Spleen (tissue), 11 donors: ENCODE measurements around the gene GALNT13. TPM values are rescaled to one million over a fixed set of nuclear protein-coding genes. Genes with fewer than 3 reads are reported as not detected.

ENCODE experiments used
- DNase-seq: peaks from one replicate; pipeline ENCODE4 v3.0.0-alpha.2; 2020
- H3K27ac ChIP-seq, 8 donors: fragments of 200-600 bp; sonication (generic) in 7 of 8; 1 replicate in 4 of 8; 2 replicates in 4 of 8; pipeline versions ENCODE4 v1.5.0 to v1.8.0; 2016 to 2021; ENCODE audit warnings: inconsistent platforms in 4 of 8, mild to moderate bottlenecking in 4 of 8, moderate library complexity in 1 of 8
- H3K27me3 ChIP-seq, 7 donors: fragments of 200-600 bp; sonication (generic) in 6 of 7; replicated peaks in 1 of 7; 1 replicate in 4 of 7; 2 replicates in 3 of 7; pipeline versions ENCODE4 v1.5.0 to v1.8.0; 2016 to 2021; ENCODE audit warnings: inconsistent platforms in 3 of 7, mild to moderate bottlenecking in 1 of 7
- H3K36me3 ChIP-seq, 6 donors: fragments of 200-600 bp; sonication (generic) in 5 of 6; 1 replicate in 4 of 6; 2 replicates in 2 of 6; pipeline versions ENCODE4 v1.5.0 to v1.8.0; 2016 to 2021; ENCODE audit warnings: inconsistent platforms in 2 of 6
- H3K4me1 ChIP-seq, 6 donors: fragments of 200-600 bp; sonication (generic) in 5 of 6; 1 replicate in 3 of 6; 2 replicates in 3 of 6; pipeline versions ENCODE4 v1.5.0 to v1.8.0; 2016 to 2021; ENCODE audit warnings: inconsistent platforms in 3 of 6
- H3K4me3 ChIP-seq, 8 donors: fragments of 200-600 bp; sonication (generic) in 7 of 8; 1 replicate in 4 of 8; 2 replicates in 4 of 8; pipeline versions ENCODE4 v1.5.0 to v1.8.0; 2016 to 2021; ENCODE audit warnings: inconsistent platforms in 4 of 8, mild to moderate bottlenecking in 4 of 8, moderate library complexity in 2 of 8
- H3K9me3 ChIP-seq, 8 donors: fragments of 200-600 bp; sonication (generic) in 7 of 8; 1 replicate in 4 of 8; 2 replicates in 4 of 8; pipeline versions ENCODE4 v1.5.0 to v1.8.0; 2016 to 2021; ENCODE audit warnings: inconsistent platforms in 4 of 8
- CTCF ChIP-seq, 11 experiments: fragments of 200-600 bp in 7 of 11; fragments of 450-650 bp in 4 of 11; sonication (generic) in 4 of 11; IDR thresholded peaks in 8 of 11; conservative IDR thresholded peaks in 3 of 11; 1 replicate in 7 of 11; 2 replicates in 4 of 11; pipeline versions ENCODE4 v1.4.0 to v1.8.0; 2016 to 2021; ENCODE audit warnings: antibody characterized with exemption in 11 of 11, inconsistent platforms in 4 of 11, mild to moderate bottlenecking in 1 of 11
- POLR2A ChIP-seq, 3 donors: fragments of 450-650 bp; IDR thresholded peaks; one replicate each; pipeline ENCODE4 v1.5.1; 2017; ENCODE audit warnings: antibody characterized with exemption in 3 of 3, mild to moderate bottlenecking in 1 of 3
- POLR2AphosphoS5 ChIP-seq, 3 donors: sonication (generic); formaldehyde crosslinking; IDR thresholded peaks; one replicate each; pipeline ENCODE4 v1.5.1; 2017; ENCODE audit warnings: antibody characterized with exemption in 3 of 3
- WGBS, 5 donors: extraction: QIAGEN DNeasy Blood & Tissue Kit in 3 of 5; methylation state at CpG; one replicate each; pipeline versions ENCODE4 v1.1.5 to v1.1.7; 2013 to 2018; 5-methylcytosine and 5-hydroxymethylcytosine counted together
- intact Hi-C: fragments of 100-400 bp; cut with DNase I; formaldehyde crosslinking; loops from one replicate; pipeline ENCODE4 v1.15.0; 2023; ENCODE audit warnings: low total_unique reads
- polyA plus RNA-seq, 3 donors: library from polyadenylated mRNA; stranded (reverse); fragments of 200-250 nt; gene quantifications; one replicate each; pipeline ENCODE4 v1.2.1, GENCODE V29; 2013
- total RNA-seq, 7 donors: library from RNA; depleted of rRNA in 3 of 7; stranded (reverse); fragments of >200 nt in 3 of 7; fragmentation: NEBNext Ultra II Directional in 4 of 7; extraction: Animal tissue kit (Norgen Biotek cat#: 25700) in 4 of 7; gene quantifications; one replicate each; pipeline versions ENCODE4 v1.1.0 to v1.2.1, GENCODE V29; 2016 to 2021
- donor health status: healthy with polysubstance abuse.
- donor health status: DM: no; HTN: no; CAD: no; lungs with moderate emphysema.
- donor health status: DM: no; HTN: no; CAD: no.
- donor health status: Bipolar disorder and iron deficiency.
- donor health status: healthy.
- donor health status: DM: no; HTN: no; CAD: no.
- donor health status: DM: yes; HTN: yes; CAD: no.

The GALNT13 gene
- total and polyA plus RNA-seq, 10 donors: 0.02 to 0.61 (median 0.11) TPM; not detected in 6

GRCh38 chr2:154194909-154195643, 323.4 kb downstream of the GALNT13 start:
- H3K4me3 ChIP-seq: no peak overlapping the region
- intact Hi-C loops: no loop called here
- H3K9me3 ChIP-seq: peaks cover 0 to 6% (median 0%) of the 10 kb centered on the region in 8 donors
- H3K4me1 ChIP-seq: no peaks in the 10 kb centered on the region
- H3K36me3 ChIP-seq: no peaks in the 10 kb centered on the region
- no peak overlapping the region for H3K27ac ChIP-seq
- TF ChIP-seq POLR2A (IDR thresholded peaks at IDR 0.05): no peak
- no peak for TF ChIP-seq CTCF (IDR thresholded peaks at IDR 0.05 in 8 of 11, conservative IDR thresholded peaks at IDR 0.05 in 3 of 11)
- TF ChIP-seq POLR2AphosphoS5 (IDR thresholded peaks at IDR 0.05): no peak
- WGBS, 5 donors: 69 to 83% (median 80%) methylated on average over 5 of the region's 5 CpGs
- no peaks in the 10 kb centered on the region for H3K27me3 ChIP-seq
- DNase-seq: no peak

GRCh38 chr2:154195644-154196195, 324.0 kb downstream of the GALNT13 start:
- H3K9me3 ChIP-seq: peaks cover 0 to 6% (median 0%) of the 10 kb centered on the region in 8 donors
- no peak overlapping the region for H3K4me3 ChIP-seq
- H3K4me1 ChIP-seq: no peaks in the 10 kb centered on the region
- H3K27me3 ChIP-seq: no peaks in the 10 kb centered on the region
- intact Hi-C loops: no loop called here
- H3K27ac ChIP-seq: no peak overlapping the region
- no peak for TF ChIP-seq POLR2A (IDR thresholded peaks at IDR 0.05)
- no peak for TF ChIP-seq CTCF (IDR thresholded peaks at IDR 0.05 in 8 of 11, conservative IDR thresholded peaks at IDR 0.05 in 3 of 11)
- TF ChIP-seq POLR2AphosphoS5 (IDR thresholded peaks at IDR 0.05): no peak
- H3K36me3 ChIP-seq: no peaks in the 10 kb centered on the region
- no peak for DNase-seq

- Histone ChIP-seq H3K27ac (no peak overlapping the region), H3K27me3 (no peaks in the 10 kb centered on the region), H3K9me3 (no peaks in the 10 kb centered on the region), H3K4me3 (no peak overlapping the region), H3K36me3 (no peaks in the 10 kb centered on the region), H3K4me1 (no peaks in the 10 kb centered on the region)
- WGBS, 5 donors: 13 to 33% (median 30%) methylated on average over 1 of the region's 1 CpG
- no peak for TF ChIP-seq CTCF (IDR thresholded peaks at IDR 0.05 in 8 of 11, conservative IDR thresholded peaks at IDR 0.05 in 3 of 11)
- intact Hi-C loops: no loop called here
- DNase-seq: no peak
Observed at GRCh38 chr2:154198866-154199265, 327.1 kb downstream of the GALNT13 start.

GRCh38 chr2:154203206-154203605, 331.5 kb downstream of the GALNT13 start:
- H3K4me3 ChIP-seq: no peak overlapping the region
- no peak overlapping the region for H3K27ac ChIP-seq
- H3K36me3 ChIP-seq: no peaks in the 10 kb centered on the region
- DNase-seq: no peak
- H3K9me3 ChIP-seq: no peaks in the 10 kb centered on the region
- TF ChIP-seq CTCF (IDR thresholded peaks at IDR 0.05 in 8 of 11, conservative IDR thresholded peaks at IDR 0.05 in 3 of 11): no peak
- TF ChIP-seq POLR2AphosphoS5 (IDR thresholded peaks at IDR 0.05): no peak
- TF ChIP-seq POLR2A (IDR thresholded peaks at IDR 0.05): no peak
- H3K27me3 ChIP-seq: no peaks in the 10 kb centered on the region
- H3K4me1 ChIP-seq: no peaks in the 10 kb centered on the region
- intact Hi-C loops: no loop called here
